ENCODE measurements around the gene MSTO1.

- no peak for TF ChIP-seq TAF1 (IDR thresholded peaks at IDR 0.05; ENCODE audit: low read depth)
- no peak for TF ChIP-seq RAD21 (conservative IDR thresholded peaks at IDR 0.05)
- TF ChIP-seq CTCF (IDR thresholded peaks at IDR 0.05; ENCODE audit: poor library complexity, severe bottlenecking), result no peak
- no peak for TF ChIP-seq REST (IDR thresholded peaks at IDR 0.05; ENCODE audit: borderline replicate concordance)
- no peak for TF ChIP-seq EZH2 (IDR thresholded peaks at IDR 0.05; ENCODE audit: borderline replicate concordance, insufficient read depth, low read length, poor library complexity, severe bottlenecking)
- TF ChIP-seq POLR2AphosphoS5 (IDR thresholded peaks at IDR 0.05), result no peak
- TF ChIP-seq EP300 (conservative IDR thresholded peaks at IDR 0.05; ENCODE audit: poor library complexity, severe bottlenecking), result no peak
- no peak for TF ChIP-seq SMC3 (conservative IDR thresholded peaks at IDR 0.05; ENCODE audit: poor library complexity)
Measured at GRCh38 chr1:155646307-155646706, 36.3 kb downstream of the MSTO1 start.
